Tongue (tissue), 2 donors: ENCODE results near the gene ZBTB32. TPM values are rescaled to one million over a fixed set of nuclear protein-coding genes. Genes with fewer than 3 reads are reported as not detected.
A peak's percentile ranks its signal among the peaks of the same experiment; 100 is the strongest.
"Not testable (repeated sequence)": the region's sequence is repeated elsewhere in the genome, so short reads cannot be mapped to it uniquely, and the experiment has no call there.

Experiments
- DNase-seq: peaks from one replicate; pipeline ENCODE4 v3.0.0-alpha.2; 2015
- total RNA-seq: library from RNA; depleted of rRNA; stranded (reverse); fragments of >200 nt; gene quantifications from one replicate; pipeline ENCODE4 v1.2.3, GENCODE V29; 2014

The ZBTB32 gene, protein sequence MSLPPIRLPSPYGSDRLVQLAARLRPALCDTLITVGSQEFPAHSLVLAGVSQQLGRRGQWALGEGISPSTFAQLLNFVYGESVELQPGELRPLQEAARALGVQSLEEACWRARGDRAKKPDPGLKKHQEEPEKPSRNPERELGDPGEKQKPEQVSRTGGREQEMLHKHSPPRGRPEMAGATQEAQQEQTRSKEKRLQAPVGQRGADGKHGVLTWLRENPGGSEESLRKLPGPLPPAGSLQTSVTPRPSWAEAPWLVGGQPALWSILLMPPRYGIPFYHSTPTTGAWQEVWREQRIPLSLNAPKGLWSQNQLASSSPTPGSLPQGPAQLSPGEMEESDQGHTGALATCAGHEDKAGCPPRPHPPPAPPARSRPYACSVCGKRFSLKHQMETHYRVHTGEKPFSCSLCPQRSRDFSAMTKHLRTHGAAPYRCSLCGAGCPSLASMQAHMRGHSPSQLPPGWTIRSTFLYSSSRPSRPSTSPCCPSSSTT
- not detected for total RNA-seq

GRCh38 chr19:35704218-35704617 is at the start of gene ZBTB32:
TSS of gene ZBTB32 (plus strand) at chr19:35704558. CDS start at chr19:35714627, 10,069 bp downstream.
- DNase-seq: peak; percentile 64

- not testable (repeated sequence) for DNase-seq
Measured at GRCh38 chr19:35654828-35655227, 49.5 kb upstream of the ZBTB32 start.

- DNase-seq: no peak
Measured at GRCh38 chr19:35655600-35655999, 48.8 kb upstream of the ZBTB32 start.

- no peak for DNase-seq
Measured at GRCh38 chr19:35656700-35657099, 47.7 kb upstream of the ZBTB32 start.

DNA sequence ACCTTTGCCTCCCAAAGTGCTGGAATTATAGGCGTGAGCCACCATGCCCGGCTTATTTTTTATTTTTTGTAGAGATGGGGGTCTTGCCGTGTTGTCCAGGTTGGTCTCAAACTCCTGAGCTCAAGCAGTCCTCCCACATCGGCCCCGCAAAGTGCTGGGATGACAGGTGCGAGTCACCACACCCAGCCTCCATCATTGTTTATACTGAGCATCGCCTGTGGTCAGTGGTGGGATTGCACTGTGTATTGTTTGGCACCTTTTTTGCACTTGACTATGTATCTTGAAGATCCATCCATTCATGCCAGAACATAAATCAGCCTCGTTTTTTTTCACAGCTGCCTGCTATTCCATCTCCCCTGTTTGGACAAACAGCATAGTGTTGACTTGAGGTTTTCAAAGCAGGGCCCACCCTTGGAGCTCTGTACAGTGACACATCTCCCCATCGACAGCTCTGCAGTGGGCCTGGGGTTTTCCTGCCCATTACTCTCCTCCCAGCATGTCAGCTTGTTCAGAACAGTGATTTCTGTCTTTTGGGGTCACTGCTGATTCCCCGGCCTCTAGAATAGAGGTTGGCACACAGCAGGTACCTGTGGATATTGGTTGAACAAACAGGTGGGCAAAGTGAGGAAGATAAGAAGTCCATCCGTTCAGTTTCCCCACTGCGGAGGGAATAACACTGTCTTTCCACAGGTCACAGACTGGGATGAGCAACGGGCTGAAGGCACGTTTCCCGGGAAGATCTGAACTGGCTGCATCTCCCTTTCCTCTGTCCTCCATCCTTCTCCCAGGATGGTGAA is 46.3 kb upstream of the ZBTB32 start:
- no peak for DNase-seq

DNA sequence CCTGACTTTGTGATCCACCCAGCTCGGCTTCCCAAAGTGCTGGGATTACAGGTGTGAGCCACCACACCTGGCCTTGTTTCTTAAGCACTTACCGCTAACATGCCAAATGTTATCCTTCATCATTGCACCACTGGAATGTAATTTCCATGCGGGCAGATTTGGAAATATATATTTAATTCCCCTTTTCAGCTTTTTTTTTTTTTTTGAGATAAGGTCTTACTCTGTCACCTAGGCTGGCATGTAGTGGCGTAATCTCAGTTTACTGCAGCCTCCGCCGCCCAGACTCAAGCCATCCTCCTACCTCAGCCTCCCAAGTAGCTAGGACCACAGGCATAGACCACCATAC is 42.4 kb upstream of the ZBTB32 start:
- no peak for DNase-seq

DNA sequence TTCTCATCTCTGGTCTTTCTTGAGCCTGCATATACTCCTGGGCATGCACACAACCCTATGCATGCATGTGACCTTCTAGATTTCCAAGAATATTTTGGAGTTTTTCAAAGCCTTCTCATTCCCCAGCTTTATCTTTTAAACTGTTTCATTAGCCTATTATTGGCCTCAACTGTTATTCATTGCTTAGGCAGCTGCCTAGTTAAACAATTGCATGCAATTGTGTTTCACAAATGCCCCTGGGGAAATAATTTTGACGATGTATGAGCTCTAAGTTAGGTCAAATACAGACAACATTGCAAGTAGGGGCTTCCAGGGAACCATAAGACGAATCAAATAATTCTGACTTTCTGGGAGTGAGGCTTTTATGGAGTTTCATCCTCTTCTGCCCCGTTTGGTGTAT is 40.4 kb upstream of the ZBTB32 start:
- DNase-seq: no peak

GRCh38 chr19:35665157-35665556 is 39.2 kb upstream of the ZBTB32 start:
- DNase-seq: no peak

GRCh38 chr19:35665604-35666003 is 38.8 kb upstream of the ZBTB32 start:
- no peak for DNase-seq

DNA sequence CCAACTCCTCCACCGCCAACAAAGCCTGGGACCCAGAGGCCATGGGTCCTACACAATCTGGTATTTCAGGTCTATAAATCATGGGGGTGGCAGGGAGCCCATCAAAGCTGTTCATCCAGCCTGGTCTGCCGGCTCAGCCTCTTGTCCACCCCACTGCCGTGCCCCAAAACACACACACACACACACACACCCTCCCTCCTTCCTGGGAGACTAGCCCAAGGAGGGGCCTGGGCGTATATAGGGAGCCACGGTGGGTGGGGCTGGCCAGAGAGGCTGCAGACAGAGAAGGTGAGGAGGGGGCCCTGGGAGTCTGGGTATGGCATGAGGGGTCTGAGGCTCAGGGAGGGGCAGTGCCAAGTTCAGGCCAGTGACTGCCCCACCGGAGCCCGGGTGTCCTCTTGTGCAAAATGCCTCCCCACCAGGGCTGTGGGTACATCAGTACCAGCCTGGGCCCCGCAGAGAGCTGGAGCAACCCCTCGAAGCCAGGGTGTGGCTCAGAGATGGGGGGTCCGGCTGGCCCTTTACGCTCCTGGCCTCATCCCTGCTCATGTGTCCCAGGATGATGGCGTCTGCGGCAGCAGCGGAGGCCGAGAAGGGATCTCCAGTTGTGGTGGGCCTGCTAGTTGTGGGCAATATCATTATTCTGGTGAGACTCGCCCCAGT is 38.0 kb upstream of the ZBTB32 start, which contains the start of gene UPK1A:
Gene UPK1A (plus strand): TSS at position 267 of the 663 bp plus-strand sequence. CDS start 296 bp downstream, at position 563.
- no peak for DNase-seq

DNA sequence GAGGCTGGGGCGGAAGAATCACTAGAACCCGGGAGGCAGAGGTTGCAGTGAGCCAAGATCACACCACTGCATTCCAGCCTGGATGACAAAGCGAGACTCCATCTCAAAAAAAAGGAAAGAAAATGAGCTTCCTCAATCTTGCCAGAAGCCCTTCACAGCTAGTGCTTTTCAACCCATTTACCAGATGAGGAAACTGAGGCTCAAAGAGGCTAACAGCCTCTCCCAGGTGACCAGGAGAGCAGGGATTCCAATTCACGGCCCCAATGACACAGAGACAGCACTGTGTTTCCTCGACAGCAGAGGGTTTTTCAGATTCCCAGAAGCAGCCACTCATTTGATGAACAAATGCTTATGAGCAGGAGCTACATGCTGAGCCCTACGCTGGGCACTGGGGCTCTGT is 34.8 kb upstream of the ZBTB32 start:
- DNase-seq: no peak

GRCh38 chr19:35669974-35670373 is 34.4 kb upstream of the ZBTB32 start:
- DNase-seq: no peak

GRCh38 chr19:35670686-35671085 is 33.7 kb upstream of the ZBTB32 start:
- DNase-seq: no peak

DNA sequence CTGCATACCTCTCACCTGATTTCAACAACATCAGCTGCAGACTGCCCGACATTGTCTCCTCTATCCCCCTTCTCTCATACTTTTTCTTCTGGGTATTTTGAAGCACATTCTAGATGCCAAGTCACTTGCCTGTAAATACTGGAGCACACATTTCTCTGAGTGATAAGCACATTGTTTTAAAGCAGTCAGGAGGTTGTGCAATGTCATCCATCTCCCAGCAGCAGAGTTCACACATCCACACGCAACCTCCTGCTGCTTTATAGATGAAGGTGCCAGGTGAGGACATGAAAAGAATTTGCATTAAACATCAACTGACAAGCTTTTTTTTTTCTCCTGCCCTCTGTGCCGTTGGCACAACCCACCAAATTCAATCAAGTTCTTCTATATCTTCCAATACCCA is 32.5 kb upstream of the ZBTB32 start:
- DNase-seq: no peak

- no peak for DNase-seq
Measured at GRCh38 chr19:35673121-35673804, 31.1 kb upstream of the ZBTB32 start.

GRCh38 chr19:35675589-35676140 is 28.7 kb upstream of the ZBTB32 start:
- DNase-seq: no peak

DNA sequence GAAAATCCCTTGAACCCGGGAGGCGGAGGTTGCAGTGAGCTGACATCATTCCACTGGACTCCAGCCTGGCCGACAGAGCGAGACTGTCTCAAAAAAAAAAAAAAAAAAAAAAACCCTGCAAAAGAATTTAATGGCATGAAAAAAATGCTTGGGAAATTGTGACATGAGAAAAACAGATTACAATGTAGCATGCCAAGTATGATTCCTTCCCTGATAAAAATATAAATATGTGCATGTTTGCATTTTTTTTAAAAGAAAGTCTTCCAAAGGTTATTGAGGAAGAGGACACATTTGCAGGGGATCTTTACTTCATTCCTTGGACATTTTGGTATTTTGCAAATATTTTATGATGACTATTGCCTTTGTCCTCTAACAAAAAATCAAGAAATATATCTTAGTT is 14.5 kb upstream of the ZBTB32 start:
- DNase-seq: no peak

DNA sequence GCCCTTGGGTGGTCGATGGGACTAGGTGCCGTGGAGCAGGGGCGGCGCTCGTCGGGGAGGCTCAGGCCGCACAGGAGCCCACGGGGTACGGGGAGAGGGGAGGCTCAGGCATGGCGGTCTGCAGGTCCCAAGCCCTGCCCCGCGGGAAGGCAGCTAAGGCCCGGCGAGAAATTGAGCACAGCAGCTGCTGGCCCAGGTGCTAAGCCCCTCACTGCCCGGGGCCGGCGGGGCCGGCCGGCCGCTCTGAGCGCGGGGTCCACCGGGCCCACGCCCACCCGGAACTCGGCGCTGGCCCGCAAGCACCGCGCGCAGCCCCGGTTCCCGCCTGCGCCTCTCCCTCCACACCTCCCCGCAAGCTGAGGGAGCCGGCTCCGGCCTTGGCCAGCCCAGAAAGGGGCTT is 13.3 kb upstream of the ZBTB32 start:
- not testable (repeated sequence) for DNase-seq

- no peak for DNase-seq
Measured at GRCh38 chr19:35692010-35692409, 12.3 kb upstream of the ZBTB32 start.

DNA sequence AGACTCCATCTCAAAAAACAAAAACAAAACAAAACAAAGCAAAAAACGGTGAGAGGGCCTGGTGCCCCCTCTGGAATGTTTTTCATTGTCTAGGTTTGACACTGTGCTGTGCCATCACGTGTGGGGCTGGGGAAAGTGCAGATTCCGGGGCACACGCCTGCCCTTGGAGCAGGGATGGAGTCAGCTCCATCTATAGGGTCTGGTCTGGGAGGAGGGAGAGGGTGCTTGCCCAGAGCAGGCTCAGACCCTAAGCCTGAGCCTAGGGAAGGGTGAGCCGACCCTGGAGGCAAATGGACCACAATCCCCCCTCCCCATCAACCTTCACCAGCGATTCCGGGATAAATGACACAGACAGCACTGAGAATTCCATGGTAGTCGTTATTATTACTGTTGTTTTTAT is 10.9 kb upstream of the ZBTB32 start:
- DNase-seq: no peak

DNA sequence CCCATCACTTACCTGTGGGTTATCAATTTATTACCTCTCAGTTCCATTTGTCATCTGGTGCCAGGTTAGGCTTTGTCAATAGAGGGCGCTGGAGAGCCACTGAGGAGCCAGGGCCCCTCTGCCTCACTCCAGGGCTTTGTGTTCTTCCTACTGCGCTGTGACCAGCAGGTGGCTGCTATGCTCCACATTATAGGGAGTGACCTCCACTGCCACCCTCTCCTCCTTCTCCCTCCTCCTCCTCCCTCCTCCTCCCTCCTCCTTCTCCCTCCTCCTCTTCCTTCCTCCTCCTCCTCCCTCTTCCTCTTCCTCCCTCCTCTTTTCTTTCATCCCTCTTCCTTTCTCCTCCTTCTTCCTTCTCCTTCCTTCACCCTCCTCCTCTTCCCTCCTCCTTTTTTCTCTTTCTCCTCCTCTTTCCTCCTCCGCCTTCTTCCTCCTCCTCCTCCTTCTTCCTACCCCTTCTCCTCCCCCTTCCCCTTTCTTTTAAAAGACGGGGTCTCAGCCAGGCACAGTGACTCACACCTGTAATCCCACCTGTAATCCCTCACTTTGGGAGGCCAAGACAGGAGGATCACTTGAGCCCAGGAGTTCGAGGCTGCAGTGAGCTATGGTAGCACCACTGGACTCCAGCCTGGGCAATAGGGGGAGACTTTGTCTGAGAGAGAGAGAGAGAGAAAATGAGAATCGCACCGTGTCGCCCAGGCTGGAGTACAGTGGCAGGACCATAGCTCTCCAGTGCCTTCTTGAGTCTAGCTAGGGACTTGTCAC is 10.3 kb upstream of the ZBTB32 start:
- peak; percentile 93 for DNase-seq
